Measurements from ENCODE around the gene NANP.
"Not testable (repeated sequence)": the region's sequence is repeated elsewhere in the genome, so short reads cannot be mapped to it uniquely, and the experiment has no call there.

Gene NANP

DNA sequence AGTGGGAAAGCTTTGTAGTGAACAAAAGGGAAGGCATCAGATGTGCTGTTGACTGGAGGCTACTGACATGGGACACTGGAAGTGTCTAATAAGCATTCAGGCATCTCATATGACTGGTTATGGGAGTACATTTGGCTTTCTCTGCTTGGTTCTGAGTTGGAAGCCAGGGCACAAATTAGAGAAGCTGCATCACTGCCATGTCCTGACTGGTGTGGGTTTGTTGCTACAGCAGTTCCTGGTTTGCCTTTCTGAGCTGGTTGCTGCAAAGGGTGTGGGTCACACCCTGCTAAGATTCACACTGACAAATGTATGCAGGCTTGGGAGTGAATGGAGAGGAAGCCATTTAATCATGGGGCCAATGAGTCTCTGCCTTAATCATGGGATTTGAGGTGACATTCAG lies 36.2 kb upstream of the NANP start:
- no peak overlapping the region for H4K91ac ChIP-seq (ENCODE audit: low read depth, low read length, poor library complexity)
- H3K18ac ChIP-seq (ENCODE audit: low read length) = no peak overlapping the region
- H2BK12ac ChIP-seq (ENCODE audit: low read length) = no peak overlapping the region
- no peak overlapping the region for H3K4me2 ChIP-seq (ENCODE audit: insufficient read depth, low read length, poor library complexity, severe bottlenecking)
- peaks cover 0 to 3% of the 10 kb centered on the region in 2 donors for H3K9me3 ChIP-seq (replicated peaks in 1 of 2; ENCODE audit: control insufficient read depth in 2 of 2, insufficient read depth in 1 of 2, low read depth in 1 of 2, low read length in 2 of 2)
- no peak overlapping the region for H3K23ac ChIP-seq (ENCODE audit: low read depth, low read length, poor library complexity)
- no peaks in the 10 kb centered on the region for H3K27me3 ChIP-seq (ENCODE audit: control insufficient read depth in 3 of 3, insufficient read depth in 3 of 3, low read depth in 1 of 3, low read length in 3 of 3)
- no peak overlapping the region for H3K27ac ChIP-seq (replicated peaks; ENCODE audit: low read length)
- H2BK120ac ChIP-seq (ENCODE audit: low read depth, low read length) = no peak overlapping the region
- no peak for DNase-seq (ENCODE audit: low spot score)
- no peaks in the 10 kb centered on the region for H3K36me3 ChIP-seq (replicated peaks in 1 of 2; ENCODE audit: control insufficient read depth in 2 of 2, insufficient read depth in 2 of 2, low read length in 2 of 2)
- no peak overlapping the region for H3K9ac ChIP-seq (ENCODE audit: low read depth, low read length, poor library complexity)
- peak overlapping the region; percentile 17 for H2AFZ ChIP-seq (ENCODE audit: low read length)
- no peak overlapping the region for H2AK5ac ChIP-seq (ENCODE audit: low read depth, low read length)
- H3K79me1 ChIP-seq (ENCODE audit: low read depth, low read length) = no peaks in the 10 kb centered on the region
- no peak overlapping the region for H2BK5ac ChIP-seq (ENCODE audit: low read length)
- no peak overlapping the region for H3K4ac ChIP-seq (ENCODE audit: low read length)
- H4K8ac ChIP-seq (ENCODE audit: low read depth, low read length) = no peak overlapping the region
- H3K4me3 ChIP-seq (ENCODE audit: low read length in 2 of 2) = no peak overlapping the region
- no peak overlapping the region for H2BK15ac ChIP-seq (ENCODE audit: low read length)
- peaks cover 2 to 3% of the 10 kb centered on the region in 2 donors for H3K4me1 ChIP-seq (ENCODE audit: control insufficient read depth in 2 of 2, insufficient read depth in 1 of 2, low read depth in 1 of 2, low read length in 2 of 2)
- H3K14ac ChIP-seq (ENCODE audit: low read length) = no peak overlapping the region

- Histone ChIP-seq H2BK15ac (ENCODE audit: low read length) (no peak overlapping the region), H2AK5ac (ENCODE audit: low read depth, low read length) (no peak overlapping the region), H3K4me2 (ENCODE audit: insufficient read depth, low read length, poor library complexity, severe bottlenecking) (no peak overlapping the region), H4K91ac (ENCODE audit: low read depth, low read length, poor library complexity) (no peak overlapping the region), H3K36me3 (replicated peaks in 1 of 2; ENCODE audit: control insufficient read depth in 2 of 2, insufficient read depth in 2 of 2, low read length in 2 of 2) (no peaks in the 10 kb centered on the region), H3K23ac (ENCODE audit: low read depth, low read length, poor library complexity) (no peak overlapping the region), H3K79me1 (ENCODE audit: low read depth, low read length) (no peaks in the 10 kb centered on the region), H3K9me3 (replicated peaks in 1 of 2; ENCODE audit: control insufficient read depth in 2 of 2, insufficient read depth in 1 of 2, low read depth in 1 of 2, low read length in 2 of 2) (no peaks in the 10 kb centered on the region), H3K9ac (ENCODE audit: low read depth, low read length, poor library complexity) (no peak overlapping the region), H2AFZ (ENCODE audit: low read length) (no peak overlapping the region), H3K4me3 (ENCODE audit: low read length in 2 of 2) (no peak overlapping the region), H2BK5ac (ENCODE audit: low read length) (no peak overlapping the region), H3K27me3 (ENCODE audit: control insufficient read depth in 3 of 3, insufficient read depth in 3 of 3, low read depth in 1 of 3, low read length in 3 of 3) (no peaks in the 10 kb centered on the region), H3K4ac (ENCODE audit: low read length) (no peak overlapping the region), H3K4me1 (ENCODE audit: control insufficient read depth in 2 of 2, insufficient read depth in 1 of 2, low read depth in 1 of 2, low read length in 2 of 2) (no peaks in the 10 kb centered on the region), H2BK120ac (ENCODE audit: low read depth, low read length) (no peak overlapping the region), H4K8ac (ENCODE audit: low read depth, low read length) (no peak overlapping the region), H3K27ac (replicated peaks; ENCODE audit: low read length) (no peak overlapping the region), H3K18ac (ENCODE audit: low read length) (no peak overlapping the region), H3K14ac (ENCODE audit: low read length) (no peak overlapping the region), H2BK12ac (ENCODE audit: low read length) (no peak overlapping the region)
- DNase-seq (ENCODE audit: low spot score) = no peak
These were observed 30.7 kb upstream of the NANP start for GRCh38 chr20:25654487-25654886.

GRCh38 chr20:25652866-25653265 lies 29.1 kb upstream of the NANP start:
- no CpG with 5 or more reads among the region's 4 CpGs for WGBS, 2 donors (ENCODE audit: extremely low coverage in 2 of 2, insufficient read length in 2 of 2, insufficient replicate concordance in 1 of 2)
- not testable (repeated sequence) for H3K27ac ChIP-seq (replicated peaks; ENCODE audit: low read length); H3K9me3 ChIP-seq (replicated peaks in 1 of 2; ENCODE audit: control insufficient read depth in 2 of 2, insufficient read depth in 1 of 2, low read depth in 1 of 2, low read length in 2 of 2)

GRCh38 chr20:25644814-25645213 lies 21.0 kb upstream of the NANP start:
- H3K4ac ChIP-seq (ENCODE audit: low read length) = no peak overlapping the region
- H3K23ac ChIP-seq (ENCODE audit: low read depth, low read length, poor library complexity) = no peak overlapping the region
- no peak overlapping the region for H3K18ac ChIP-seq (ENCODE audit: low read length)
- H3K27ac ChIP-seq (replicated peaks; ENCODE audit: low read length) = no peak overlapping the region
- H2AFZ ChIP-seq (ENCODE audit: low read length) = no peak overlapping the region
- H3K9me3 ChIP-seq (replicated peaks in 1 of 2; ENCODE audit: control insufficient read depth in 2 of 2, insufficient read depth in 1 of 2, low read depth in 1 of 2, low read length in 2 of 2) = peaks cover 0 to 5% of the 10 kb centered on the region in 2 donors
- H2AK5ac ChIP-seq (ENCODE audit: low read depth, low read length) = no peak overlapping the region
- H3K4me1 ChIP-seq (ENCODE audit: control insufficient read depth in 2 of 2, insufficient read depth in 1 of 2, low read depth in 1 of 2, low read length in 2 of 2) = no peaks in the 10 kb centered on the region
- H2BK5ac ChIP-seq (ENCODE audit: low read length) = no peak overlapping the region
- no peak overlapping the region for H2BK15ac ChIP-seq (ENCODE audit: low read length)
- H3K9ac ChIP-seq (ENCODE audit: low read depth, low read length, poor library complexity) = no peak overlapping the region
- no peak overlapping the region for H3K14ac ChIP-seq (ENCODE audit: low read length)
- no CpG with 5 or more reads among the region's 3 CpGs for WGBS, 2 donors (ENCODE audit: extremely low coverage in 2 of 2, insufficient read length in 2 of 2, insufficient replicate concordance in 1 of 2)
- H4K91ac ChIP-seq (ENCODE audit: low read depth, low read length, poor library complexity) = no peak overlapping the region
- no peaks in the 10 kb centered on the region for H3K27me3 ChIP-seq (ENCODE audit: control insufficient read depth in 3 of 3, insufficient read depth in 3 of 3, low read depth in 1 of 3, low read length in 3 of 3)
- H3K36me3 ChIP-seq (replicated peaks in 1 of 2; ENCODE audit: control insufficient read depth in 2 of 2, insufficient read depth in 2 of 2, low read length in 2 of 2) = peaks cover 0 to 2% of the 10 kb centered on the region in 2 donors
- no peak overlapping the region for H3K4me2 ChIP-seq (ENCODE audit: insufficient read depth, low read length, poor library complexity, severe bottlenecking)
- H2BK12ac ChIP-seq (ENCODE audit: low read length) = no peak overlapping the region
- H3K4me3 ChIP-seq (ENCODE audit: low read length in 2 of 2) = no peak overlapping the region
- no peaks in the 10 kb centered on the region for H3K79me1 ChIP-seq (ENCODE audit: low read depth, low read length)
- H4K8ac ChIP-seq (ENCODE audit: low read depth, low read length) = no peak overlapping the region
- H2BK120ac ChIP-seq (ENCODE audit: low read depth, low read length) = no peak overlapping the region
- no peak for DNase-seq (ENCODE audit: low spot score)

More at GRCh38 chr20:25652866-25653265, 29.1 kb upstream of the NANP start:
- H3K23ac ChIP-seq (ENCODE audit: low read depth, low read length, poor library complexity); H2BK15ac ChIP-seq (ENCODE audit: low read length); H2AFZ ChIP-seq (ENCODE audit: low read length); H3K4me3 ChIP-seq (ENCODE audit: low read length in 2 of 2); H3K14ac ChIP-seq (ENCODE audit: low read length); H3K27me3 ChIP-seq (ENCODE audit: control insufficient read depth in 3 of 3, insufficient read depth in 3 of 3, low read depth in 1 of 3, low read length in 3 of 3); H4K91ac ChIP-seq (ENCODE audit: low read depth, low read length, poor library complexity); H2AK5ac ChIP-seq (ENCODE audit: low read depth, low read length); DNase-seq (ENCODE audit: low spot score); H3K9ac ChIP-seq (ENCODE audit: low read depth, low read length, poor library complexity); H3K79me1 ChIP-seq (ENCODE audit: low read depth, low read length); H3K4me2 ChIP-seq (ENCODE audit: insufficient read depth, low read length, poor library complexity, severe bottlenecking); H3K4ac ChIP-seq (ENCODE audit: low read length); H2BK120ac ChIP-seq (ENCODE audit: low read depth, low read length); H2BK12ac ChIP-seq (ENCODE audit: low read length); H3K36me3 ChIP-seq (replicated peaks in 1 of 2; ENCODE audit: control insufficient read depth in 2 of 2, insufficient read depth in 2 of 2, low read length in 2 of 2); H2BK5ac ChIP-seq (ENCODE audit: low read length); H3K4me1 ChIP-seq (ENCODE audit: control insufficient read depth in 2 of 2, insufficient read depth in 1 of 2, low read depth in 1 of 2, low read length in 2 of 2); H3K18ac ChIP-seq (ENCODE audit: low read length); H4K8ac ChIP-seq (ENCODE audit: low read depth, low read length): not testable (repeated sequence)
